ENCODE data around the gene PDE8B.

The PDE8B gene

GRCh38 chr5:77431719-77432118, 221.2 kb downstream of the PDE8B start:
- TF ChIP-seq ZNF274 (IDR thresholded peaks at IDR 0.05; ENCODE audit: low read depth, low read length) (no peak), YY1 (IDR thresholded peaks at IDR 0.05; ENCODE audit: insufficient read depth, insufficient read length) (no peak)
- peaks cover 50% of the 10 kb centered on the region for H3K36me3 ChIP-seq (ENCODE audit: insufficient read depth, insufficient read length, low read length)

GRCh38 chr5:77437194-77437593, 226.7 kb downstream of the PDE8B start:
- TF ChIP-seq YY1 (IDR thresholded peaks at IDR 0.05; ENCODE audit: insufficient read depth, insufficient read length), result no peak
- no peak for TF ChIP-seq ZNF274 (IDR thresholded peaks at IDR 0.05; ENCODE audit: low read depth, low read length)
- TF ChIP-seq SUZ12 (IDR thresholded peaks at IDR 0.05; ENCODE audit: extremely low read depth, insufficient read depth, insufficient read length), result no peak
- peak; percentile 6 for DNase-seq (ENCODE audit: low read depth, low spot score)
- Histone ChIP-seq H3K36me3 (ENCODE audit: insufficient read depth, insufficient read length, low read length) (peaks cover 49% of the 10 kb centered on the region), H3K9me3 (ENCODE audit: insufficient read depth, low read length) (no peaks in the 10 kb centered on the region), H3K9ac (ENCODE audit: insufficient read length, low read depth) (no peak overlapping the region), H3K27me3 (ENCODE audit: insufficient read depth, insufficient read length) (no peaks in the 10 kb centered on the region), H3K4me3 (ENCODE audit: insufficient read length, low read depth) (no peak overlapping the region), H3K4me1 (ENCODE audit: insufficient read depth, insufficient read length) (no peaks in the 10 kb centered on the region)

More at GRCh38 chr5:77431719-77432118, 221.2 kb downstream of the PDE8B start:
- H3K27me3 ChIP-seq (ENCODE audit: insufficient read depth, insufficient read length), result no peaks in the 10 kb centered on the region
- H3K9me3 ChIP-seq (ENCODE audit: insufficient read depth, low read length), result no peaks in the 10 kb centered on the region
- H3K9ac ChIP-seq (ENCODE audit: insufficient read length, low read depth), result no peak overlapping the region
- DNase-seq (ENCODE audit: low read depth, low spot score), result no peak
- no peaks in the 10 kb centered on the region for H3K4me1 ChIP-seq (ENCODE audit: insufficient read depth, insufficient read length)
- no peak overlapping the region for H3K4me3 ChIP-seq (ENCODE audit: insufficient read length, low read depth)

- no peak overlapping the region for H3K4me3 ChIP-seq (ENCODE audit: insufficient read length, low read depth)
- no peaks in the 10 kb centered on the region for H3K27me3 ChIP-seq (ENCODE audit: insufficient read depth, insufficient read length)
- peaks cover 41% of the 10 kb centered on the region for H3K36me3 ChIP-seq (ENCODE audit: insufficient read depth, insufficient read length, low read length)
- no peaks in the 10 kb centered on the region for H3K9me3 ChIP-seq (ENCODE audit: insufficient read depth, low read length)
- no peaks in the 10 kb centered on the region for H3K4me1 ChIP-seq (ENCODE audit: insufficient read depth, insufficient read length)
- no peak overlapping the region for H3K9ac ChIP-seq (ENCODE audit: insufficient read length, low read depth)
- no peak for DNase-seq (ENCODE audit: low read depth, low spot score)
- TF ChIP-seq ZNF274 (IDR thresholded peaks at IDR 0.05; ENCODE audit: low read depth, low read length) (no peak), YY1 (IDR thresholded peaks at IDR 0.05; ENCODE audit: insufficient read depth, insufficient read length) (no peak), SUZ12 (IDR thresholded peaks at IDR 0.05; ENCODE audit: extremely low read depth, insufficient read depth, insufficient read length) (no peak)
These were observed 227.6 kb downstream of the PDE8B start for GRCh38 chr5:77438071-77438470.

- H3K4me3 ChIP-seq (ENCODE audit: insufficient read length, low read depth), result no peak overlapping the region
- no peak overlapping the region for H3K9ac ChIP-seq (ENCODE audit: insufficient read length, low read depth)
- TF ChIP-seq YY1 (IDR thresholded peaks at IDR 0.05; ENCODE audit: insufficient read depth, insufficient read length), result no peak
- H3K27me3 ChIP-seq (ENCODE audit: insufficient read depth, insufficient read length), result no peaks in the 10 kb centered on the region
- peaks cover 17% of the 10 kb centered on the region for H3K36me3 ChIP-seq (ENCODE audit: insufficient read depth, insufficient read length, low read length)
- no peak for DNase-seq (ENCODE audit: low read depth, low spot score)
- no peaks in the 10 kb centered on the region for H3K9me3 ChIP-seq (ENCODE audit: insufficient read depth, low read length)
- no peaks in the 10 kb centered on the region for H3K4me1 ChIP-seq (ENCODE audit: insufficient read depth, insufficient read length)
These were observed 233.2 kb downstream of the PDE8B start for GRCh38 chr5:77443670-77444069.

GRCh38 chr5:77444356-77444755, 233.9 kb downstream of the PDE8B start:
- H3K9me3 ChIP-seq (ENCODE audit: insufficient read depth, low read length), result no peaks in the 10 kb centered on the region
- H3K36me3 ChIP-seq (ENCODE audit: insufficient read depth, insufficient read length, low read length), result peaks cover 23% of the 10 kb centered on the region
- H3K4me3 ChIP-seq (ENCODE audit: insufficient read length, low read depth), result no peak overlapping the region
- H3K27me3 ChIP-seq (ENCODE audit: insufficient read depth, insufficient read length), result no peaks in the 10 kb centered on the region
- TF ChIP-seq SUZ12 (IDR thresholded peaks at IDR 0.05; ENCODE audit: extremely low read depth, insufficient read depth, insufficient read length), result no peak
- no peak for TF ChIP-seq ZNF274 (IDR thresholded peaks at IDR 0.05; ENCODE audit: low read depth, low read length)
- no peak for TF ChIP-seq YY1 (IDR thresholded peaks at IDR 0.05; ENCODE audit: insufficient read depth, insufficient read length)
- no peak overlapping the region for H3K9ac ChIP-seq (ENCODE audit: insufficient read length, low read depth)
- no peak for DNase-seq (ENCODE audit: low read depth, low spot score)
- no peaks in the 10 kb centered on the region for H3K4me1 ChIP-seq (ENCODE audit: insufficient read depth, insufficient read length)

- H3K36me3 ChIP-seq (ENCODE audit: insufficient read depth, insufficient read length, low read length), result peaks cover 32% of the 10 kb centered on the region
- no peak for DNase-seq (ENCODE audit: low read depth, low spot score)
- no peak for TF ChIP-seq YY1 (IDR thresholded peaks at IDR 0.05; ENCODE audit: insufficient read depth, insufficient read length)
- no peak for TF ChIP-seq ZNF274 (IDR thresholded peaks at IDR 0.05; ENCODE audit: low read depth, low read length)
- TF ChIP-seq SUZ12 (IDR thresholded peaks at IDR 0.05; ENCODE audit: extremely low read depth, insufficient read depth, insufficient read length), result no peak
These were observed 238.4 kb downstream of the PDE8B start for GRCh38 chr5:77448831-77449230.

GRCh38 chr5:77449277-77449676, 238.8 kb downstream of the PDE8B start:
- Histone ChIP-seq H3K36me3 (ENCODE audit: insufficient read depth, insufficient read length, low read length) (peaks cover 36% of the 10 kb centered on the region), H3K27me3 (ENCODE audit: insufficient read depth, insufficient read length) (no peaks in the 10 kb centered on the region), H3K9me3 (ENCODE audit: insufficient read depth, low read length) (no peaks in the 10 kb centered on the region), H3K4me1 (ENCODE audit: insufficient read depth, insufficient read length) (no peaks in the 10 kb centered on the region), H3K9ac (ENCODE audit: insufficient read length, low read depth) (no peak overlapping the region), H3K4me3 (ENCODE audit: insufficient read length, low read depth) (no peak overlapping the region)
- no peak for DNase-seq (ENCODE audit: low read depth, low spot score)
- no peak for TF ChIP-seq YY1 (IDR thresholded peaks at IDR 0.05; ENCODE audit: insufficient read depth, insufficient read length)

More at GRCh38 chr5:77448831-77449230, 238.4 kb downstream of the PDE8B start:
- H3K9ac ChIP-seq (ENCODE audit: insufficient read length, low read depth), result no peak overlapping the region
- H3K27me3 ChIP-seq (ENCODE audit: insufficient read depth, insufficient read length), result no peaks in the 10 kb centered on the region
- no peak overlapping the region for H3K4me3 ChIP-seq (ENCODE audit: insufficient read length, low read depth)
- H3K9me3 ChIP-seq (ENCODE audit: insufficient read depth, low read length), result no peaks in the 10 kb centered on the region
- H3K4me1 ChIP-seq (ENCODE audit: insufficient read depth, insufficient read length), result no peaks in the 10 kb centered on the region

GRCh38 chr5:77449981-77450380, 239.5 kb downstream of the PDE8B start:
- TF ChIP-seq YY1 (IDR thresholded peaks at IDR 0.05; ENCODE audit: insufficient read depth, insufficient read length), result no peak
- TF ChIP-seq ZNF274 (IDR thresholded peaks at IDR 0.05; ENCODE audit: low read depth, low read length), result no peak
- no peak for TF ChIP-seq SUZ12 (IDR thresholded peaks at IDR 0.05; ENCODE audit: extremely low read depth, insufficient read depth, insufficient read length)
- H3K9ac ChIP-seq (ENCODE audit: insufficient read length, low read depth), result no peak overlapping the region
- H3K4me1 ChIP-seq (ENCODE audit: insufficient read depth, insufficient read length), result no peaks in the 10 kb centered on the region
- no peaks in the 10 kb centered on the region for H3K9me3 ChIP-seq (ENCODE audit: insufficient read depth, low read length)
- H3K27me3 ChIP-seq (ENCODE audit: insufficient read depth, insufficient read length), result no peaks in the 10 kb centered on the region
- H3K36me3 ChIP-seq (ENCODE audit: insufficient read depth, insufficient read length, low read length), result peaks cover 37% of the 10 kb centered on the region
- DNase-seq (ENCODE audit: low read depth, low spot score), result no peak
- no peak overlapping the region for H3K4me3 ChIP-seq (ENCODE audit: insufficient read length, low read depth)

All from NT2/D1 (cell line).